Measurements from ENCODE around the gene AJUBA. TPM values are rescaled to one million over a fixed set of nuclear protein-coding genes. Genes with fewer than 3 reads are reported as not detected.

The AJUBA gene
- total and polyA plus RNA-seq, 2 donors (not counting 1 experiment from before 2014, with no cell fraction given) = 1.6 TPM; not detected in 1

- peaks cover 0 to 5% of the 10 kb centered on the region in 2 donors for H3K4me1 ChIP-seq (ENCODE audit: control insufficient read depth in 2 of 2, insufficient read depth in 2 of 2, low read length in 2 of 2)
- no peak overlapping the region for H3K4me3 ChIP-seq (ENCODE audit: control extremely low read depth in 1 of 5, extremely low read depth in 1 of 5, insufficient read depth in 1 of 5, low read depth in 2 of 5, low read length in 4 of 5)
- no peaks in the 10 kb centered on the region for H3K36me3 ChIP-seq (replicated peaks in 1 of 2; ENCODE audit: control extremely low read depth in 1 of 2, control insufficient read depth in 1 of 2, extremely low read depth in 1 of 2, insufficient read depth in 2 of 2, low read length in 1 of 2)
- H3K27ac Mint-ChIP-seq = no peak overlapping the region
- TF ChIP-seq EZH2 (IDR thresholded peaks at IDR 0.05; ENCODE audit: borderline replicate concordance, insufficient read depth, low read depth, low read length, poor library complexity, severe bottlenecking) = no peak
- TF ChIP-seq CTCF (IDR thresholded peaks at IDR 0.05) = peak; percentile 79
- no peak overlapping the region for H3K9ac ChIP-seq (ENCODE audit: low read length)
- H3K4me1 Mint-ChIP-seq = peaks cover 4% of the 10 kb centered on the region
- peaks cover 0 to 5% (median 2%) of the 10 kb centered on the region in 4 experiments for H3K27me3 ChIP-seq (replicated peaks in 1 of 4; ENCODE audit: control extremely low read depth in 1 of 4, control insufficient read depth in 3 of 4, insufficient read depth in 4 of 4, low read length in 3 of 4)
- no peaks in the 10 kb centered on the region for H3K9me3 Mint-ChIP-seq (ENCODE audit: insufficient read depth)
- ATAC-seq (ENCODE audit: low read depth) = peak; percentile 54
- no peak overlapping the region for H3K4me2 ChIP-seq (replicated peaks; ENCODE audit: low read depth, low read length, poor library complexity, severe bottlenecking)
- H3K4me3 Mint-ChIP-seq = no peak overlapping the region
- ChIA-PET POLR2A (interaction anchor here (0.6 to 1.6 kb wide), 3 partner anchors 15 to 122 kb away, joined by 3 read pairs; partner anchors contain the start of genes ACIN1 and C14orf119), CTCF (interaction anchor here (0.6 to 36.3 kb wide), 32 partner anchors 11 to 416 kb away, joined by 3 to 1134 read pairs (median 4); partner anchors contain the start of genes AJUBA, CDH24, HAUS4 and PRMT5)
- DNase-seq = peak; percentile 69
- H3K27ac ChIP-seq (ENCODE audit: low read length in 2 of 2) = no peak overlapping the region
- no peaks in the 10 kb centered on the region for H4K20me1 ChIP-seq (ENCODE audit: control insufficient read depth, insufficient read depth, low read length, poor library complexity, severe bottlenecking)
- peaks cover 15% of the 10 kb centered on the region for H3K27me3 Mint-ChIP-seq
- intact Hi-C loops (cut with micrococcal nuclease) = loop anchor here (1.0 kb wide), 2 partner anchors 10 to 85 kb away; no protein-coding TSS in a partner anchor
- no peak overlapping the region for H2AFZ ChIP-seq (ENCODE audit: insufficient read depth, low read depth, low read length, poor library complexity, severe bottlenecking)
- H3K79me2 ChIP-seq (ENCODE audit: control insufficient read depth, insufficient read depth, low read length) = no peaks in the 10 kb centered on the region
- 70% methylated on average over 6 of the region's 6 CpGs for WGBS (ENCODE audit: insufficient coverage)
- no peaks in the 10 kb centered on the region for H3K9me3 ChIP-seq (ENCODE audit: control extremely low read depth in 1 of 3, control insufficient read depth in 2 of 3, insufficient read depth in 1 of 3, low read length in 2 of 3)
These were observed 8.9 kb downstream of the AJUBA start for GRCh38 chr14:22973217-22974032.

Data from B cell (primary cell).